Lower lobe of right lung (tissue), 2 donors: ENCODE data around the gene DAGLA. TPM values are rescaled to one million over a fixed set of nuclear protein-coding genes. Genes with fewer than 3 reads are reported as not detected.

Experiments
- ATAC-seq, 2 donors: fragments of 200-7000 bp; cut with Tn5 transposase; one replicate each; pipeline ENCODE4 v1.9.1; 2020 to 2022; ENCODE audit warnings: mild to moderate bottlenecking in 2 of 2, moderate library complexity in 2 of 2
- DNase-seq: peaks from one replicate; pipeline ENCODE4 v3.0.0-alpha.2; 2020
- H3K27ac ChIP-seq: fragments of 200-600 bp; one replicate; pipeline ENCODE4 v1.8.0; 2022
- H3K27me3 ChIP-seq: fragments of 200-600 bp; one replicate; pipeline ENCODE4 v1.8.0; 2022; ENCODE audit warnings: low read depth
- H3K36me3 ChIP-seq: fragments of 200-600 bp; one replicate; pipeline ENCODE4 v1.8.0; 2022; ENCODE audit warnings: mild to moderate bottlenecking
- H3K4me1 ChIP-seq: fragments of 200-600 bp; one replicate; pipeline ENCODE4 v1.8.0; 2022
- H3K4me3 ChIP-seq: fragments of 200-600 bp; one replicate; pipeline ENCODE4 v1.8.0; 2022; ENCODE audit warnings: mild to moderate bottlenecking
- H3K9me3 ChIP-seq: fragments of 200-600 bp; one replicate; pipeline ENCODE4 v1.8.0; 2022
- intact Hi-C: fragments of 100-400 bp; cut with DNase I; formaldehyde crosslinking; loops from one replicate; pipeline ENCODE4 v1.11.0; 2022
- total RNA-seq: library from RNA; stranded (reverse); fragmentation: NEBNext Ultra II Directional; extraction: Animal tissue kit (Norgen Biotek cat#: 25700); gene quantifications from one replicate; pipeline ENCODE4 v1.2.1, GENCODE V29; 2021
- TF ChIP-seq, protein P1 (sequence below): fragments of 200-600 bp; IDR thresholded peaks from one replicate; pipeline ENCODE4 v1.8.0; 2022; ENCODE audit warnings: antibody characterized with exemption, mild to moderate bottlenecking
- donor health status: DM: no; HTN: yes; CAD: no; lungs with severe emphysema.

The DAGLA gene
- total RNA-seq, 1 donor from 2014 or later: 7.1 TPM

DNA sequence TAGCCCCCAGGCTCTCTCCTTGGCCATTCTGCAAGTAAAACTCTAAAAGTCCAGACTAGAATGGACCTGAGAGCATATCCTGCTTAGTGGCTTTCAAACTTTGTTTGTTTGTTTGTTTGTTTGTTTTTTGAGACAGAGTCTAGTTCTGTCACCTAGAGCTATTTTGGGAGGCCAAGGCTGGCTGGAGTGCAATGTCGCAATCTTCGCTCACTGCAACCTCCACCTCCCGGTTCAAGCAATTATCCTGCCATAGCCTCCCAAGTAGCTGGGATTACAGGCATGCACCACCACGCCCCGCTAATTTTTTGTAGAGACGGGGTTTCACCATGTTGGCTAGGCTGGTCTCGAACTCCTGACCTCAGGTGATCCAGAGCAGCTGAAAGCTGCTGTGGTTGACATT, 28.9 kb downstream of the DAGLA start:
- DNase-seq (no peak), ATAC-seq (no peak)
- Histone ChIP-seq H3K27me3 (no peaks in the 10 kb centered on the region), H3K9me3 (no peaks in the 10 kb centered on the region), H3K4me3 (no peak overlapping the region), H3K36me3 (no peaks in the 10 kb centered on the region), H3K4me1 (no peaks in the 10 kb centered on the region), H3K27ac (no peak overlapping the region)
- intact Hi-C loops: no loop called here
- TF ChIP-seq, protein P1, sequence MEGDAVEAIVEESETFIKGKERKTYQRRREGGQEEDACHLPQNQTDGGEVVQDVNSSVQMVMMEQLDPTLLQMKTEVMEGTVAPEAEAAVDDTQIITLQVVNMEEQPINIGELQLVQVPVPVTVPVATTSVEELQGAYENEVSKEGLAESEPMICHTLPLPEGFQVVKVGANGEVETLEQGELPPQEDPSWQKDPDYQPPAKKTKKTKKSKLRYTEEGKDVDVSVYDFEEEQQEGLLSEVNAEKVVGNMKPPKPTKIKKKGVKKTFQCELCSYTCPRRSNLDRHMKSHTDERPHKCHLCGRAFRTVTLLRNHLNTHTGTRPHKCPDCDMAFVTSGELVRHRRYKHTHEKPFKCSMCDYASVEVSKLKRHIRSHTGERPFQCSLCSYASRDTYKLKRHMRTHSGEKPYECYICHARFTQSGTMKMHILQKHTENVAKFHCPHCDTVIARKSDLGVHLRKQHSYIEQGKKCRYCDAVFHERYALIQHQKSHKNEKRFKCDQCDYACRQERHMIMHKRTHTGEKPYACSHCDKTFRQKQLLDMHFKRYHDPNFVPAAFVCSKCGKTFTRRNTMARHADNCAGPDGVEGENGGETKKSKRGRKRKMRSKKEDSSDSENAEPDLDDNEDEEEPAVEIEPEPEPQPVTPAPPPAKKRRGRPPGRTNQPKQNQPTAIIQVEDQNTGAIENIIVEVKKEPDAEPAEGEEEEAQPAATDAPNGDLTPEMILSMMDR: no peak

DNA sequence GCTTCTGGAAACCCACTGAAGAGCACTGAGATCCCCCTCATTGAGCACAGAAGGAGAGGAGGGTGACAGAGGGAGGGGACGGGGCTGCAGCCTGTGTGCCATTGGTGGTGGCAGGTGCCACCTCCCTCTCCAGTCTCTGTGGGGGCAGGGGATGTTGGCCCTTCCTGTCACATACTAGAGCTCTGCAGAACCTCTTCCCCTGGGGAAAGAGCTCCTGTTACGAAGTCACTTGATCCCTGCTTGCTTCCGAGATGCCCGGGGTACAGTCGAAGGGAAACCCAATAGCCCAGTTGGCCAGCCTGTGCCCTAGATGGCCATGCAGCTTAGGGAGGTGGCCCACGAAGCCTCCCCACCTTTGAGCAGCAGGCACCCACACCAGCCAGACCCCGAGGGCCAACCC, 29.4 kb downstream of the DAGLA start:
- no peak overlapping the region for H3K4me3 ChIP-seq
- no peak overlapping the region for H3K27ac ChIP-seq
- DNase-seq: no peak
- TF ChIP-seq, protein P1: no peak
- no peaks in the 10 kb centered on the region for H3K4me1 ChIP-seq
- H3K9me3 ChIP-seq: no peaks in the 10 kb centered on the region
- intact Hi-C loops: no loop called here
- H3K27me3 ChIP-seq: no peaks in the 10 kb centered on the region
- no peak for ATAC-seq
- H3K36me3 ChIP-seq: no peaks in the 10 kb centered on the region

DNA sequence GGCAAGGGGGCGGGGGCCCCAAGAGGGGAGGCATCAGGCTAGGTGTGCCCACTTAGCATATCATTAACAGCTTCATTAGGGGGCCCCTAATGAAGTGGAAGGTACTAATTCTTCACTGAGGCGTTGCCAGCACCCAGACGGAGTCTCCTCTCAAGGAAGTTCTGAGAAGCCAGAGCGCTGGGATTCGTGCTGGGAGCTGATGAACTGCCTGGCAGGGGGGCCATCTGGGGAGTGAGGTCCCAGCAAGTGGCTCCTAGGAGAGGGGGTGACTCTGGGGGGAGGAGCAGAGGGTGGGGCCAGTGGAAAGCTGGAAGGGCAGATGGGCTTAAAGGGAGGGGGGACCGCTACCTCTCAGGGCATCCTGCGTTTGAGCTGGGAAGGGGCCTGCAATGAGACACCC, 29.8 kb downstream of the DAGLA start:
- intact Hi-C loops: no loop called here
- no peaks in the 10 kb centered on the region for H3K36me3 ChIP-seq
- H3K9me3 ChIP-seq: no peaks in the 10 kb centered on the region
- no peak overlapping the region for H3K4me3 ChIP-seq
- no peaks in the 10 kb centered on the region for H3K27me3 ChIP-seq
- ATAC-seq (no peak), DNase-seq (no peak)
- H3K4me1 ChIP-seq: no peaks in the 10 kb centered on the region
- H3K27ac ChIP-seq: no peak overlapping the region
- TF ChIP-seq, protein P1: no peak

DNA sequence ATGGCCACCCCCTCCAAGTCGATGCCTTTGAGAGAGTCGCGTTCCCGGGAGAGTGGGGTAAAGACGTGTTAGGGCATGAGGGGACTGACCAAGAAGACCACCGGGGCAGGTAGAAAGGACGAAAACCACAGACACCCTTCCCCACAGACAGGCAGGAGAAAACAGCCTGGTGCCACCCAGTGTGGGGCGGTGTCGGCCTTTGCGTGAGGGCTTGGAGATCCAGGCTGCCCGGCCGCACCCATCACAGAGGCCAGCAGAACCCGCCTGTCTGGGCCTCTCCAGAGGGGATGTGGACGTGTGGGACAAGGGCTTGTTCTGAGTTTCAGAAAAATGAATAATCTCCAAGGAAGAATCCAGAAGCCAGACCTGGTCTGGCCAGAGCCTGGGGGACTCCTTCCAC, 30.8 kb downstream of the DAGLA start:
- Histone ChIP-seq H3K36me3 (no peaks in the 10 kb centered on the region), H3K27ac (no peak overlapping the region), H3K4me3 (no peak overlapping the region), H3K4me1 (peaks cover 8% of the 10 kb centered on the region), H3K9me3 (no peaks in the 10 kb centered on the region), H3K27me3 (no peaks in the 10 kb centered on the region)
- ATAC-seq (no peak), DNase-seq (no peak)
- TF ChIP-seq, protein P1: no peak
- intact Hi-C loops: no loop called here

DNA sequence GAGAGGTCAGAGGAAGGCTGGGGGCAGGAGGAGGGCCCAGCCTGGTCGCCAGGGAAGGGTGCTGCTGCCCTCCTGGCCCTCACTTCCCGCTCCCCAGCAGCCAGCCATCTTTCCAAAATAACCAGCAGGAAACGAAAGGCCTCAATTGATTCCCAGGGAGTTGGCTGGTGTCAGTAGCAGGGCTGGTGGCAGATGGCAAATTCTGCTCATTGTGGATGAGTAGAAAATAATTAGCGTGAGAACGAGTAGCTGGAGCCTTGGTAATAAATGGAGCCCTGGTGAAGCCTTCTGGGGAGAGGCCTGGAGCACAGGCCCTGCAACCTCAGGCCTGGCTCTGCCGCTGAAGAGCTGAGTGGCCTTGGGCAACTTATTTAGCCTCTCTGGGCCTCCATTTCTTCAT, 31.3 kb downstream of the DAGLA start:
- intact Hi-C loops: no loop called here
- Histone ChIP-seq H3K4me1 (peaks cover 13% of the 10 kb centered on the region), H3K27ac (no peak overlapping the region), H3K9me3 (no peaks in the 10 kb centered on the region), H3K27me3 (no peaks in the 10 kb centered on the region), H3K36me3 (no peaks in the 10 kb centered on the region), H3K4me3 (no peak overlapping the region)
- TF ChIP-seq, protein P1: no peak
- DNase-seq (no peak), ATAC-seq (no peak)

DNA sequence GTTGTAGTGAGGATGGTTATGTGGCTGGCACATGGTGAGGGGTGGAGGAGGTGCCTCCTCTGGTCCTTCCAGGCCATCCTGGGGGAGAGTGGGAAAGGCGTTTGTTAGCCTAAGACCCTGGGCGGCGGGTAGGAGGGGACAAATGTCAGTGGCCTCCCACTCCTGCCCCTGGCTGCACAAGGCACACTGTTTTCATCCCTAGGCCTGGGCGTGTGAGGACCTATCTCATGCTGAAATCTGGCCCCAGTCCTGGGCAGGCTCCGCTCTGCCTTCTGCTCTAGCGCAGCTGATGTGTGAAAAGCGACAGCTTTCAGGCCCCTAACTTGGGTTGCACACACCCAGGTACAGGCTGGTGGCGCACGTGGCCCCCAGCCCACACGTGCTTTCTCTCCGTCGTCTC, 32.1 kb downstream of the DAGLA start:
- intact Hi-C loops: no loop called here
- ATAC-seq (no peak), DNase-seq (no peak)
- H3K27ac ChIP-seq: no peak overlapping the region
- no peaks in the 10 kb centered on the region for H3K9me3 ChIP-seq
- no peaks in the 10 kb centered on the region for H3K27me3 ChIP-seq
- peaks cover 21% of the 10 kb centered on the region for H3K4me1 ChIP-seq
- no peaks in the 10 kb centered on the region for H3K36me3 ChIP-seq
- H3K4me3 ChIP-seq: no peak overlapping the region
- TF ChIP-seq, protein P1: no peak
